Panc1 (cell line): ENCODE measurements around the gene TFCP2L1.

Experiments used
- CTCF ChIP-seq: fragments of 450-650 bp; IDR thresholded peaks from 2 replicates; pipeline ENCODE4 v1.5.1; 2017; ENCODE audit warnings: mild to moderate bottlenecking
- REST ChIP-seq, 2 experiments: IDR thresholded peaks; 2 replicates each; pipeline ENCODE4 v1.6.1; 2011 to 2012; ENCODE audit warnings: low read depth in 2 of 2, control low read depth in 1 of 2, low read length in 1 of 2, mild to moderate bottlenecking in 1 of 2, moderate library complexity in 1 of 2; ENCODE audit not compliant: insufficient read depth in 1 of 2

- TF ChIP-seq CTCF = no peak
- no peak for TF ChIP-seq REST (IDR thresholded peaks at IDR 0.05; ENCODE audit: insufficient read depth in 1 of 2, low read depth in 2 of 2, low read length in 1 of 2)
Measured at GRCh38 chr2:121209014-121209610, 75.9 kb downstream of the TFCP2L1 start.
